Esophagus mucosa (tissue), 1 donor: Measurements from ENCODE around the gene KRT38. TPM values are rescaled to one million over a fixed set of nuclear protein-coding genes. Genes with fewer than 3 reads are reported as not detected.

Source experiments
- ATAC-seq: fragments of 200-7000 bp; cut with Tn5 transposase; one replicate; pipeline ENCODE4 v1.9.1; 2020
- total RNA-seq: library from RNA; stranded (reverse); gene quantifications from one replicate; pipeline ENCODE4 v1.2.4, GENCODE V29; 2023
- donor health status: DM: yes; HTN: yes; CAD: no.

The KRT38 gene
- total RNA-seq, 1 donor from 2014 or later, result not detected

DNA sequence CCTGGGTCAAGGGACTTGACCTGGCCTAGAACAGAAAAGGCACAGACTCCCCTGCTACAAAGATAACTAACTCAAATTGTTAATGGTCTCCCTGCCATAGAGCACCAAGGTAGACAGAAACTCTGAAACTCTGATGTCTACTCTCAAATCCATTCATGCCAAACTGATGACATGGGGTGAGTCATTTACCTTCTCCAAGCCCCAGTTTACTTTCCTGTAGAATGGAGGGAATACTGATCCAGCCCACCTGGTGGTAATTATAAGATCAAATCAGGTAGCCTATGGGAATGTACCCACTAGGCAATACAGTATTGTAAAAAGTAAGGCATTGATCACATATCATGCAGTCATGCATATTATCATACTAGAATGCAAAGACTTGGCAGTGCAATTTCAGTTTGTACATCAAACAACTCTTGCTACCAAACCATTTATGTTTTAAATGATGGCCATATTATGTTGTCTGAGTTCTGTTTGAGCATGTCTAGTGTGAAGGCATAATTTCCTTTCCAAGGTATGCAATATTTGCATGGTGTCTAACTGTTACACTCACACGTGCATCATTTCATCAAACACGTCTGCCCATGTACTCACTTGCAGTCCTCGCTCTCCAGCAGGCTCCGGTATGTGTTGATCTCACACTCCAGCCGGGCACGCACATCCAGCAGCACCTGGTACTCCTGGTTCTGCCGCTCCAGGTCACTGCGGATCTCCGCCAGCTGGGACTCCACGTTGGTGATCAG is 46.4 kb downstream of the KRT38 start:
- peak; percentile 84 for ATAC-seq

DNA sequence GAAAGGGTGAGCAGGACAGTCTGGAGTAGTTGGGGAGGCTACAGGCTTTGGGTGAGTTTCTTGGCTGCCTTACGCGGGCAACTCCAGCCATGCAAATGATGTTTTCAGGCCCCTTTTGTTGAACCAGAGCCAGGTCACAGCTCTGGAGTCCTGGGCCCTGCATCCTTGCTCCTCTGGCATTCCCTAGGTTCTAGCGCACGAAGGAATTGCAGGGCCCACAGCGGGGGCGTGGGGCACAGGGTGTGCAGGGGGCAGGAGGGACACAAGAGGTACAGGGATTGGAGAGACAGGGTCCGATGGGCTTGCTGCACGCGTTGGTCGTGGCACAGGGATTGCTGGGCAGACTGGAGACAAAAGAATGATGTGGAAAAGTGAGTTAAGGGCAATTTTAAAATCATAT is 47.0 kb downstream of the KRT38 start:
- ATAC-seq, result no peak

DNA sequence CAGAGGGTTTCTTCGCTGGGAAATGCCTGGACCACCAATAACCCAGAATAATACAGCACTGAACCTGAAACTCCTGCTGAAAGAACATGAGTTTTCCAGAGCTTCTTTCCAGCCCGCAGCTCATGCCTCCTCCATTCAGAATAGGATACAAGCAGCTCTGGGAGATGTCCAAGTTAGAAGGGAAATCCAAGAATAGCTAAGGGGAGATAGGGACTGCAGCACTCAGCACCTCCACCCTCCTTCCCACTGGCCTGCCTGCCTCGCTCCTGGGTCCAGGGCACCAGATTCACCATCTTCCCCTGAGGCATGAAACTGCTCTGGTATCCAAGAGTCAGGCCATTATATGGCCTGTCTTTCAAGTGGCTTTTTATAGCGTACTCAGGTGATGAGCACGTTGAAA is 47.5 kb downstream of the KRT38 start:
- no peak for ATAC-seq

DNA sequence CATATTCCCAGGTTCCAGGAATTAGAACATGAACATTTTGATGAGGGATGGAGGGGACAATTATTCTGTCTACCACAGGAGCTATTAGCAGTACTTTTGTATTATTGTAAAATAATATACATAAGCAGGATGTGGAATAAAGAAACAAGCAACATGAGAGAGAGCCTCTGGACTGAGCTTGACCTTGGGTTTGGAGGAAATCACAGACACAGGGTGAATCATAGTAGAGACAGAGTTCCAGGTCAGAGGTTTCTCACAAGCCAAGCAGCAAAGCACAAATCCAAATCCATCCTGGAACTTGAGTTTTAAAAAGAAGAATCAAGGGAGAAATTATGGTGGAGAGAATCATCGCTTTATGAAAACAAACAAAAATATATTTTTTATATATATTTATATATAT is 48.5 kb downstream of the KRT38 start:
- no peak for ATAC-seq

DNA sequence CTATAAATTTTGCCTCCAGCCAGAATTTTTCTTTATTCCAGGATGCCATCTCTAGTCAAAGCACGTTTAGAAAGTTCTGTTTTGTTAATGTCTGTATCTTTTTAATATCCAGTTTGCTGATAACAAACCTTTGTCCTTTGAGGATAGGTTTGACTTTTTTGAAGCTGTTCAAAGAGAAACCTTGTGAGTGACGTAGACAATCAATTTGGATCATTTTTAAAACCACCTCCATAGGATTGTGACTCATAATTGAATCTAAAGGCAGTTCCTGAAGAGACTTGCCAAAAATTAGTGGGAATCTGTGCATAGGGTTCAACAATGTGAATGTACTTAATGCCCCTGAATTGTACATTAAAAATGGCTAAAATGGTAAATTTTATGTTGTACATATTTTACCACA is 49.2 kb downstream of the KRT38 start:
- no peak for ATAC-seq

DNA sequence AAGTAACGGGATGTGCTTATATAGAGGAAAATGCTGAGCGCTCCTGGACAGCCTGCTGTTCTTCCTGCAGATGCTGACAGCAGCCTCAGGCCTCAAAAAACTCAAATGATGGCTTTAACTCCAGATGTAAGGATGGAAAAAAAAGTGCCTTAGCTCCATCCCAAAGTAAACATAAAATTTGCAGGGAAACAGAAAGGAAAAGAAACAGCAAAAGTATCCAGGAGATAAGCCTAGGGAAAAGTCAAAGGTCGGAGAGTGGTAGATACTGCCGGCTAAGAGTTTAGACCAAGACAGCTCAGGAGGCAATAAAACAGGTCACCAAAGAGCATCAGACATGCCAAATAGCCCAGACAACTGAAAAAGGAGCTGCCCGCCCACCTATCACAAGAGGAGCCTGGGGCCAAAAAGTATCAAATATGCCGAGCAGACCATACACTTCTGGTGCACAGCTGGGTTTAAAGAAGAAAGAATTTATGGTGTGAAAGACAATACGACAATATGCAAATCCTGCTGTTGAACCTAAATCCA is 50.3 kb downstream of the KRT38 start:
- ATAC-seq, result no peak

DNA sequence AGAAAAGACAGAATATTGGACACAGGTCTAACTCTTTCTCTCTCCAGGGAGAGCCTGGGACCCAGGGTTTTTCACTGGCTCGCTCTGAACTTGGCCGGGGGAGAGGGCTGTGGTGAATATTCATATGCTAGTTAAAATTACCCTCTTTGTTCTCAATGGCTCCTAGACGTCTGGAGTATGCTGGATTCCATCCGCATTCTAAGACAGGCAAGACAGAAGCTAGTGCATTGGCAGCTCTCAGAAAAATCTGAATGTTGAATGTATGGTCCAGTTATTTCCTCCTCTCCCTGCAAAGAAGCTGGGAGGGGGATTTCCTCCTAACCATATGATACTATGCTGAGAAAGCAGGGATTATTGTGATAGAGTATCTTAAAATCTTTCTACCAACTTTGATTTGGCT is 53.1 kb downstream of the KRT38 start:
- ATAC-seq, result no peak

DNA sequence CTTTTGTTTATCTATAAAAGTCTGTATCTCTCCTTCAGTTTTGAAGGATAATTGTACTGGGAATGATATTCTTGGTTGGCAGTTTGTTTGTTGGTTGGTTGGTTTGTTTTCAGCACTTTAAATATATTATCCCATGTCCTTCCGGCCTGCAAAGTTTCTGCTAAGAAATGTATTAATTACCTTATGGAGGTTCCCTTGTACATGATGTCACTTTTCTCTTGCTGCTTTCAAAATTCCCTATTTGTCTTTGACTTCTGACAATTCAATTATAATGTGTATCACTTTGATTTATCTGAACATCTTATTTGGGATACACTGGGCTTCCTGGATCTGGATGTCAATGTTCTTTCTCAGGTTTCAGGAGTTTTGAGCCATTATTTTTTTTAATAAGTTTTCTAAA is 54.6 kb downstream of the KRT38 start:
- ATAC-seq, result no peak

Other genes with a start within 250 kb of the KRT38 start
- not detected for gene KRTAP9-2, start 214.3 kb downstream of the KRT38 start, total RNA-seq
- not detected for gene KRTAP9-3, start 208.5 kb downstream of the KRT38 start, total RNA-seq
- gene KRTAP9-8, start 203.0 kb downstream of the KRT38 start, total RNA-seq, result not detected
- not detected for gene KRTAP9-4, start 191.3 kb downstream of the KRT38 start, total RNA-seq
- gene KRTAP9-9, start 185.6 kb downstream of the KRT38 start, total RNA-seq, result not detected
- not detected for gene KRTAP9-6, start 175.6 kb downstream of the KRT38 start, total RNA-seq
- not detected for gene KRTAP9-7, start 165.3 kb downstream of the KRT38 start, total RNA-seq
- not detected for gene KRTAP29-1, start 138.1 kb downstream of the KRT38 start, total RNA-seq
- not detected for gene KRTAP16-1, start 131.7 kb downstream of the KRT38 start, total RNA-seq
- not detected for gene KRTAP17-1, start 125.3 kb downstream of the KRT38 start, total RNA-seq
- 0.92 TPM for gene KRT33A, start 90.2 kb downstream of the KRT38 start, total RNA-seq
- gene KRT33B, start 71.2 kb downstream of the KRT38 start, total RNA-seq, result not detected
- 0.44 TPM for gene KRT34, start 58.7 kb downstream of the KRT38 start, total RNA-seq
- gene KRT31, start 43.4 kb downstream of the KRT38 start, total RNA-seq, result 4.4 TPM
- gene KRT37, start 16.4 kb downstream of the KRT38 start, total RNA-seq, result not detected
- gene KRT32, start 26.4 kb upstream of the KRT38 start, total RNA-seq, result 0.80 TPM
- not detected for gene KRT35, start 40.2 kb upstream of the KRT38 start, total RNA-seq
- not detected for gene KRT36, start 48.9 kb upstream of the KRT38 start, total RNA-seq
- gene KRT13, start 64.6 kb upstream of the KRT38 start, total RNA-seq, result 44,686 TPM
- 2,810 TPM for gene KRT15, start 77.9 kb upstream of the KRT38 start, total RNA-seq
- 366 TPM for gene KRT19, start 87.3 kb upstream of the KRT38 start, total RNA-seq
- 0.16 TPM for gene KRT9, start 131.1 kb upstream of the KRT38 start, total RNA-seq
- 5,105 TPM for gene KRT14, start 145.9 kb upstream of the KRT38 start, total RNA-seq
- 2,310 TPM for gene KRT16, start 171.8 kb upstream of the KRT38 start, total RNA-seq
- gene KRT17, start 183.6 kb upstream of the KRT38 start, total RNA-seq, result 380 TPM
- gene EIF1, start 247.9 kb upstream of the KRT38 start, total RNA-seq, result 725 TPM